Esophagus squamous epithelium (tissue), 4 donors: ENCODE data around the gene TPM3.

Source experiments
- POLR2A ChIP-seq, 4 donors: fragments of 450-650 bp; IDR thresholded peaks; one replicate each; pipeline ENCODE4 v1.6.1; 2017; ENCODE audit warnings: antibody characterized with exemption in 4 of 4, mild to moderate bottlenecking in 4 of 4, moderate library complexity in 3 of 4
- TF ChIP-seq, protein P1 (sequence below), 6 experiments: fragments of 450-650 bp in 4 of 6; fragments of 200-600 bp in 2 of 6; sonication (generic) in 2 of 6; IDR thresholded peaks; one replicate each; pipeline ENCODE4 v1.5.1; 2016 to 2019; ENCODE audit warnings: antibody characterized with exemption in 6 of 6, mild to moderate bottlenecking in 4 of 6, moderate library complexity in 4 of 6

GRCh38 chr1:154170547-154171222 is 21.2 kb downstream of the TPM3 start:
- TF ChIP-seq, protein P1, sequence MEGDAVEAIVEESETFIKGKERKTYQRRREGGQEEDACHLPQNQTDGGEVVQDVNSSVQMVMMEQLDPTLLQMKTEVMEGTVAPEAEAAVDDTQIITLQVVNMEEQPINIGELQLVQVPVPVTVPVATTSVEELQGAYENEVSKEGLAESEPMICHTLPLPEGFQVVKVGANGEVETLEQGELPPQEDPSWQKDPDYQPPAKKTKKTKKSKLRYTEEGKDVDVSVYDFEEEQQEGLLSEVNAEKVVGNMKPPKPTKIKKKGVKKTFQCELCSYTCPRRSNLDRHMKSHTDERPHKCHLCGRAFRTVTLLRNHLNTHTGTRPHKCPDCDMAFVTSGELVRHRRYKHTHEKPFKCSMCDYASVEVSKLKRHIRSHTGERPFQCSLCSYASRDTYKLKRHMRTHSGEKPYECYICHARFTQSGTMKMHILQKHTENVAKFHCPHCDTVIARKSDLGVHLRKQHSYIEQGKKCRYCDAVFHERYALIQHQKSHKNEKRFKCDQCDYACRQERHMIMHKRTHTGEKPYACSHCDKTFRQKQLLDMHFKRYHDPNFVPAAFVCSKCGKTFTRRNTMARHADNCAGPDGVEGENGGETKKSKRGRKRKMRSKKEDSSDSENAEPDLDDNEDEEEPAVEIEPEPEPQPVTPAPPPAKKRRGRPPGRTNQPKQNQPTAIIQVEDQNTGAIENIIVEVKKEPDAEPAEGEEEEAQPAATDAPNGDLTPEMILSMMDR (IDR thresholded peaks at IDR 0.05): no peak
- TF ChIP-seq POLR2A (IDR thresholded peaks at IDR 0.05): no peak
